GM18519 (cell line): ENCODE data around the gene BMPER.

Experiments
- ATAC-seq: cut with Tn5 transposase; IDR thresholded peaks from one replicate; pipeline ENCODE4 v1.9.1; 2021; ENCODE audit warnings: mild to moderate bottlenecking, moderate library complexity; ENCODE audit not compliant: unreplicated experiment, low FRiP score

BMPER gene

GRCh38 chr7:33919449-33919848, 14.1 kb downstream of the BMPER start:
- no peak for ATAC-seq

- no peak for ATAC-seq
Measured at GRCh38 chr7:33921216-33921938, 16.0 kb downstream of the BMPER start.

GRCh38 chr7:33922820-33923219, 17.5 kb downstream of the BMPER start:
- ATAC-seq: no peak

GRCh38 chr7:33923440-33924229, 18.3 kb downstream of the BMPER start:
- ATAC-seq: no peak

GRCh38 chr7:33926535-33926934, 21.2 kb downstream of the BMPER start:
- no peak for ATAC-seq

- ATAC-seq: no peak
Measured at GRCh38 chr7:33928986-33929385, 23.6 kb downstream of the BMPER start.

GRCh38 chr7:33932221-33932620, 26.9 kb downstream of the BMPER start:
- no peak for ATAC-seq

GRCh38 chr7:33932832-33933468, 27.6 kb downstream of the BMPER start:
- ATAC-seq: peak; percentile 88

GRCh38 chr7:33933611-33934281, 28.4 kb downstream of the BMPER start:
- ATAC-seq: no peak

- ATAC-seq: no peak
Measured at GRCh38 chr7:33934391-33934790, 29.1 kb downstream of the BMPER start.

GRCh38 chr7:33936503-33936902, 31.2 kb downstream of the BMPER start:
- ATAC-seq: no peak

- ATAC-seq: no peak
Measured at GRCh38 chr7:33937871-33938270, 32.5 kb downstream of the BMPER start.

GRCh38 chr7:33939121-33939520, 33.8 kb downstream of the BMPER start:
- no peak for ATAC-seq

- ATAC-seq: no peak
Measured at GRCh38 chr7:33940503-33940902, 35.2 kb downstream of the BMPER start.

- ATAC-seq: no peak
Measured at GRCh38 chr7:33941418-33941817, 36.1 kb downstream of the BMPER start.

- ATAC-seq: no peak
Measured at GRCh38 chr7:33946094-33946699, 40.9 kb downstream of the BMPER start.

- no peak for ATAC-seq
Measured at GRCh38 chr7:33950047-33950714, 44.8 kb downstream of the BMPER start.

GRCh38 chr7:33952824-33953223, 47.5 kb downstream of the BMPER start:
- ATAC-seq: no peak

GRCh38 chr7:33958104-33958503, 52.8 kb downstream of the BMPER start:
- no peak for ATAC-seq

GRCh38 chr7:33959676-33960075, 54.3 kb downstream of the BMPER start:
- ATAC-seq: no peak
